HUES6 (cell line): Measurements from ENCODE around the gene TMEM131L.
"Not testable (repeated sequence)": the region's sequence is repeated elsewhere in the genome, so short reads cannot be mapped to it uniquely, and the experiment has no call there.

Source experiments
- H3K27ac ChIP-seq: 2 replicates; pipeline ENCODE4 v1.7.0; 2013; ENCODE audit warnings: low read depth, mild to moderate bottlenecking, low read length, inconsistent platforms
- H3K27me3 ChIP-seq: 2 replicates; pipeline ENCODE4 v1.6.1; 2013; ENCODE audit warnings: low read length; ENCODE audit not compliant: control insufficient read depth, insufficient read depth
- H3K36me3 ChIP-seq: 2 replicates; pipeline ENCODE4 v1.6.1; 2013; ENCODE audit warnings: low read length; ENCODE audit not compliant: control insufficient read depth, insufficient read depth
- H3K4me1 ChIP-seq: 2 replicates; pipeline ENCODE4 v1.6.1; 2013; ENCODE audit warnings: low read length; ENCODE audit not compliant: control insufficient read depth, insufficient read depth
- H3K4me3 ChIP-seq: 2 replicates; pipeline ENCODE4 v1.5.1; 2013; ENCODE audit warnings: low read depth, low read length
- H3K9ac ChIP-seq: one replicate; pipeline ENCODE4 v1.6.1; 2013; ENCODE audit warnings: mild to moderate bottlenecking, low read length
- H3K9me3 ChIP-seq: 2 replicates; pipeline ENCODE4 v1.6.1; 2013; ENCODE audit warnings: low read depth, low read length; ENCODE audit not compliant: control insufficient read depth, insufficient read depth

TMEM131L gene

GRCh38 chr4:153591441-153591840 lies 125.3 kb downstream of the TMEM131L start:
- Histone ChIP-seq H3K9ac (no peak overlapping the region), H3K27ac (no peak overlapping the region), H3K4me1 (no peaks in the 10 kb centered on the region), H3K36me3 (peaks cover 38% of the 10 kb centered on the region), H3K9me3 (no peaks in the 10 kb centered on the region), H3K4me3 (no peak overlapping the region), H3K27me3 (no peaks in the 10 kb centered on the region)

- no peaks in the 10 kb centered on the region for H3K4me1 ChIP-seq
- H3K9me3 ChIP-seq = no peaks in the 10 kb centered on the region
- H3K27ac ChIP-seq = no peak overlapping the region
- no peak overlapping the region for H3K9ac ChIP-seq
- H3K4me3 ChIP-seq = no peak overlapping the region
- H3K36me3 ChIP-seq = peaks cover 42% of the 10 kb centered on the region
- no peaks in the 10 kb centered on the region for H3K27me3 ChIP-seq
Measured at GRCh38 chr4:153592064-153592463, 125.9 kb downstream of the TMEM131L start.

- H3K9me3 ChIP-seq = no peaks in the 10 kb centered on the region
- H3K9ac ChIP-seq = no peak overlapping the region
- H3K27ac ChIP-seq = no peak overlapping the region
- H3K36me3 ChIP-seq = peaks cover 50% of the 10 kb centered on the region
- no peak overlapping the region for H3K4me3 ChIP-seq
- no peaks in the 10 kb centered on the region for H3K27me3 ChIP-seq
- H3K4me1 ChIP-seq = no peaks in the 10 kb centered on the region
Measured at GRCh38 chr4:153593161-153593560, 127.0 kb downstream of the TMEM131L start.

- Histone ChIP-seq H3K4me1 (no peaks in the 10 kb centered on the region), H3K4me3 (no peak overlapping the region), H3K36me3 (peaks cover 55% of the 10 kb centered on the region), H3K27me3 (no peaks in the 10 kb centered on the region), H3K9me3 (no peaks in the 10 kb centered on the region), H3K9ac (no peak overlapping the region), H3K27ac (no peak overlapping the region)
Measured at GRCh38 chr4:153594210-153594609, 128.1 kb downstream of the TMEM131L start.

GRCh38 chr4:153595894-153596601 lies 129.9 kb downstream of the TMEM131L start:
- no peaks in the 10 kb centered on the region for H3K27me3 ChIP-seq
- H3K27ac ChIP-seq = no peak overlapping the region
- no peak overlapping the region for H3K4me3 ChIP-seq
- H3K36me3 ChIP-seq = peaks cover 53% of the 10 kb centered on the region
- H3K9ac ChIP-seq = no peak overlapping the region
- H3K4me1 ChIP-seq = no peaks in the 10 kb centered on the region
- no peaks in the 10 kb centered on the region for H3K9me3 ChIP-seq

DNA sequence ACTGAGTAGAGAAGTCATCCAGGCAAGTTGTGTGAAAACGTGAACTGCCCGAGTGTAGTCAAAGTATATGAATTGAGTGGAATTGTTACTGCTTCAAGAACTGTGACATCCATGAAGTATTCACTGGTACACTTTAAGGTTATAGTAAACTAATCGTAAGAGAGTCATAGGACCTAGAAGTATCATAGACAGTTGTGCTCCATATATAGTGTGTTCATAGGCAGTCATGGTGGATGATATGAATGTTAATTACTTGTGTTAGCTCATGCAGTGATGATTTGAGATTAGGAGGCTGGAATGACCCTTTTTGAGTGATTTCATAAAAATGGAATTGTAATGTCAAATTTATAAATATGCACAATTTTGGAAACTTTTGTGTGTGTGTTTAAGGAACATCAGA lies 136.6 kb downstream of the TMEM131L start:
- Histone ChIP-seq H3K9ac (no peak overlapping the region), H3K36me3 (peaks cover 65% of the 10 kb centered on the region), H3K27ac (no peak overlapping the region), H3K4me3 (no peak overlapping the region), H3K4me1 (no peaks in the 10 kb centered on the region), H3K9me3 (no peaks in the 10 kb centered on the region), H3K27me3 (no peaks in the 10 kb centered on the region)

GRCh38 chr4:153603258-153603657 lies 137.1 kb downstream of the TMEM131L start:
- Histone ChIP-seq H3K9ac (no peak overlapping the region), H3K9me3 (no peaks in the 10 kb centered on the region), H3K36me3 (peaks cover 60% of the 10 kb centered on the region), H3K27me3 (no peaks in the 10 kb centered on the region), H3K4me3 (no peak overlapping the region), H3K4me1 (no peaks in the 10 kb centered on the region), H3K27ac (no peak overlapping the region)

GRCh38 chr4:153603835-153604234 lies 137.7 kb downstream of the TMEM131L start:
- Histone ChIP-seq H3K4me3 (no peak overlapping the region), H3K36me3 (peaks cover 56% of the 10 kb centered on the region), H3K4me1 (no peaks in the 10 kb centered on the region), H3K27me3 (no peaks in the 10 kb centered on the region), H3K9ac (no peak overlapping the region), H3K27ac (no peak overlapping the region), H3K9me3 (no peaks in the 10 kb centered on the region)

DNA sequence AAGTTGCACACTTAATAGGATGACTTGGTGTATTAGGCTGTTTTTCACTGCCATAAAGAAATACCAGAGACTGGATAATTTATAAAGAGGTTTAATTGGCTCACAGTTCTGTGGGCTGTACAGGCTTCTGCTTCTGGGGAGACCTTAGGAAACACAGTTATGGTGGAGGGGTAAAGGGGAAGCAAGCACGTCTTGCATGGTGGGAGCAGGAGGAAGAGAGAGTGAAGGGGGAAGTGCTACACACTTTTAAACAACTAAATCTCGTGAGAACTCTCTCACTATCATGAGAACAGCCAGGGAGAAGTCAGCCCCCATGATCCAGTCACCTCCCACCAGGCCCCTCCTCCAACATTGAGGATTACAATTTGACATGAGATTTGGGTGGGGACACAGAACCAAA lies 142.9 kb downstream of the TMEM131L start:
- H3K27me3 ChIP-seq, H3K27ac ChIP-seq, H3K9ac ChIP-seq, H3K9me3 ChIP-seq, H3K4me1 ChIP-seq, H3K4me3 ChIP-seq: not testable (repeated sequence)
- peaks cover 31% of the 10 kb centered on the region for H3K36me3 ChIP-seq

DNA sequence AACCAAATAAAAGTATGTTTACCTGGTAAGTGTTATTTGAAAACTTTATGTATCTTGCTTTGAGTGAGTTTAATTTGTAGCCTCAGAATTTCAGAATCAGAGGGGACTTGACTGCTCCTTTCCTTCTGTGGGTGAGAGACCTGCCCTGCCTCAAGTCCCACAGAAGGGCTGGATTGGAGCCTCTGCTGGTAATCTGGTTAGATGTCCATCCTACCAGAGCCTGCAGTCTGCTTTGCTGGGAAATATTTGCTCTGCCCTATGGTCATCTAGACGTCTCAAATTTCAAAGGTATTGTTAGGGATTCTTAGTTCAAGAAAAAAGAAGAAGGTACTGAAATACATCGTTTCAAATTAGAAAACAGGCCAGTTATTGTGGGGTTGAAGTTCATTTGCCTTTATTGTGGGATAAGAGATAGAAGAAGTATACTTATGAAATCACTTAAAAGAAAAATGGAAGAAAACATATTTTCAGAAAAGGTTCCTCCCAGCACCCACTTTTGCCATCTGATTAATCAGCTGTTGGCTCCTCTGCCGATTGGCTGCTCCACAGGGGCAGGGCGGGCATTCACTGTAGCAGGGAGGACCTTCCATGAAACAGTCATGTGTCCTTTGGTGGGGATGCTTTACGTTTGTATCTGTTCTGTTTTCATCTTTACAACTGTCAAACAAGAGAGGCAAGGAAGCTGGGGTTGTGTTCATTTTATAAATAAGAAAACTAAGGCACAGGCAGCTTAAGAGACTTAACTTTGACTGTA lies 144.6 kb downstream of the TMEM131L start:
- H3K4me1 ChIP-seq = no peaks in the 10 kb centered on the region
- no peak overlapping the region for H3K4me3 ChIP-seq
- no peaks in the 10 kb centered on the region for H3K27me3 ChIP-seq
- H3K36me3 ChIP-seq = peaks cover 35% of the 10 kb centered on the region
- no peak overlapping the region for H3K9ac ChIP-seq
- H3K9me3 ChIP-seq = no peaks in the 10 kb centered on the region
- no peak overlapping the region for H3K27ac ChIP-seq

GRCh38 chr4:153611679-153612078 lies 145.5 kb downstream of the TMEM131L start:
- Histone ChIP-seq H3K4me3 (no peak overlapping the region), H3K9ac (no peak overlapping the region), H3K36me3 (peaks cover 32% of the 10 kb centered on the region), H3K9me3 (no peaks in the 10 kb centered on the region), H3K27ac (no peak overlapping the region), H3K4me1 (no peaks in the 10 kb centered on the region), H3K27me3 (no peaks in the 10 kb centered on the region)
